Measurements from ENCODE around the gene ANKRD12. TPM values are rescaled to one million over a fixed set of nuclear protein-coding genes. Genes with fewer than 3 reads are reported as not detected.

The ANKRD12 gene
- polyA plus RNA-seq, 1 experiment: 10.4 TPM

DNA sequence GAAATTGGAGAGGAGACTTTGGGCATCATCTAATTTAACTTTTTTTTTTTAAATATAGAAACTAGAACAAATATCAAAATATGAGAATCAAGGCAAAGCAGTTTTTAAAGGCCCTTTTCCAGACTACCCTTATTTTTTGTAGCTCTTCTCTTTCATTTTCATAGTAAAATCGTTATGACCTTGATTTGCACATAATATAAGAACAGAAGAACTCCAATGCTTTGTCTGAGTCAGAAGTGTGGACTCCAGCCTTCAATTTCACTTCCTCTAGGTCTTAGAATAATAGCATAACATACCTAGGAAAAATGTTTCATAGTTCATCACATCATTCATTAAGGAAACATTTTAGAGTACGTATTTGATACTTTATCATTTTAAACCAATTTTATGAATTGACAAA is 74.4 kb downstream of the ANKRD12 start:
- Histone ChIP-seq H3K27me3 (ENCODE audit: control insufficient read depth, insufficient read depth, low read length) (no peaks in the 10 kb centered on the region), H3K9me3 (ENCODE audit: control insufficient read depth, insufficient read depth, low read length) (no peaks in the 10 kb centered on the region), H3K4me3 (ENCODE audit: low read depth, low read length) (no peak overlapping the region), H3K27ac (ENCODE audit: low read depth, low read length) (no peak overlapping the region)
- CTCF ChIA-PET: no interaction called here
- DNase-seq (ENCODE audit: low read depth, low spot score): no peak
- POLR2A ChIA-PET: no interaction called here
- TF ChIP-seq, protein P1, sequence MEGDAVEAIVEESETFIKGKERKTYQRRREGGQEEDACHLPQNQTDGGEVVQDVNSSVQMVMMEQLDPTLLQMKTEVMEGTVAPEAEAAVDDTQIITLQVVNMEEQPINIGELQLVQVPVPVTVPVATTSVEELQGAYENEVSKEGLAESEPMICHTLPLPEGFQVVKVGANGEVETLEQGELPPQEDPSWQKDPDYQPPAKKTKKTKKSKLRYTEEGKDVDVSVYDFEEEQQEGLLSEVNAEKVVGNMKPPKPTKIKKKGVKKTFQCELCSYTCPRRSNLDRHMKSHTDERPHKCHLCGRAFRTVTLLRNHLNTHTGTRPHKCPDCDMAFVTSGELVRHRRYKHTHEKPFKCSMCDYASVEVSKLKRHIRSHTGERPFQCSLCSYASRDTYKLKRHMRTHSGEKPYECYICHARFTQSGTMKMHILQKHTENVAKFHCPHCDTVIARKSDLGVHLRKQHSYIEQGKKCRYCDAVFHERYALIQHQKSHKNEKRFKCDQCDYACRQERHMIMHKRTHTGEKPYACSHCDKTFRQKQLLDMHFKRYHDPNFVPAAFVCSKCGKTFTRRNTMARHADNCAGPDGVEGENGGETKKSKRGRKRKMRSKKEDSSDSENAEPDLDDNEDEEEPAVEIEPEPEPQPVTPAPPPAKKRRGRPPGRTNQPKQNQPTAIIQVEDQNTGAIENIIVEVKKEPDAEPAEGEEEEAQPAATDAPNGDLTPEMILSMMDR (IDR thresholded peaks at IDR 0.05; ENCODE audit: low read depth, low read length): no peak

DNA sequence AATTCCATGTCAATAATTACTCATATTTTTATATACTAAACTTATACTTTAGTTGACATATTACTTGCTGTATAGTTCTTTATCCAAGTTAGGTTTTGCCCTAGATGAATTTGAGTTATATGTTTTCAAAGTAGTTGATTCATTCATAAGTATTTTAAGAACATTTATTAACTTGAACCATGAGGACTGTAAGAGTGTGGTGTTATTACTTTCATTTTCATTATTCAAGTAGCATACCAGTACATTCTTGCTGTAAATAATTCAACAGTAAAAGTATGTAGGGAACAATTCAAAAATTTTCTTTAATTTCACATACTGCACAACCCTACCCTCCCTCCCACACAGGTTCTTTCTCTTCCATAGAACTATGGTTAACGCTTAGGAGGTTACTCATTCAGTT is 75.4 kb downstream of the ANKRD12 start:
- CTCF ChIA-PET: no interaction called here
- H3K4me3 ChIP-seq (ENCODE audit: low read depth, low read length): no peak overlapping the region
- TF ChIP-seq, protein P1 (IDR thresholded peaks at IDR 0.05; ENCODE audit: low read depth, low read length): no peak
- H3K27ac ChIP-seq (ENCODE audit: low read depth, low read length): no peak overlapping the region
- POLR2A ChIA-PET: no interaction called here
- no peaks in the 10 kb centered on the region for H3K9me3 ChIP-seq (ENCODE audit: control insufficient read depth, insufficient read depth, low read length)
- H3K27me3 ChIP-seq (ENCODE audit: control insufficient read depth, insufficient read depth, low read length): no peaks in the 10 kb centered on the region
- DNase-seq (ENCODE audit: low read depth, low spot score): no peak

DNA sequence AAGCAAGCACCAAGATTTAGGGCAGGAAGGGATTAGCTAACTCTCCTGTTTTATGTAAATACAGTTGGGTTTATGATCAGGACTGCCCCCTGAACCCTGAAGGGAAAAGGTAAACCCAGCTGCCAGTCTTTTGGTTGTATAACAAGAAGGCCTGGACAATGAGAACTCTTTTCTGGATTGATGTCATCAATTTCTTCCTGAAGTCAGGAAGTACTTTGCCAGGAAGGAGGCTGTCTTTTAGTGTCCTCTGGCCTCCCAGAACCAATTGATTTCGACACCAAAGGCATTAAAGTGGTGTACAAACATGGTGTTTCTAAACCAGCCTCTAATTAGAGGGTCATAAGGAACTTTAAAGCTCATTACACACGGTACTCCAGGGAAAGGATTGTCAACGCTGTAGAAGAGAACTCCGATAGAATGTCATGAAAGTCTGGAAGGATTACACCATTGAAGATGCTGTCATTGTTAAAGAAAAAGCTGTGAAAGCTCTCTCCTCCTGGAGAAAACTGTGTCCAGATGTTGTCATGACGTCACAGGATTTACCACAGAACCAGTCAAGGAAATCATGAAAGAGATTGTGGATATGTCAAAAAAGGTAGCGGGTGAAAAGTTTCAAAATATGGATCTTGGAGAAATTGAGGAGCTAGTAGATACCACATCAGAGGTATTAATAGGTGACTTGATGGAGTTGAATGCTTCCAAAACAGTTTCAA is 78.8 kb downstream of the ANKRD12 start:
- TF ChIP-seq, protein P1 (IDR thresholded peaks at IDR 0.05; ENCODE audit: low read depth, low read length): no peak
- no peaks in the 10 kb centered on the region for H3K9me3 ChIP-seq (ENCODE audit: control insufficient read depth, insufficient read depth, low read length)
- DNase-seq (ENCODE audit: low read depth, low spot score): no peak

DNA sequence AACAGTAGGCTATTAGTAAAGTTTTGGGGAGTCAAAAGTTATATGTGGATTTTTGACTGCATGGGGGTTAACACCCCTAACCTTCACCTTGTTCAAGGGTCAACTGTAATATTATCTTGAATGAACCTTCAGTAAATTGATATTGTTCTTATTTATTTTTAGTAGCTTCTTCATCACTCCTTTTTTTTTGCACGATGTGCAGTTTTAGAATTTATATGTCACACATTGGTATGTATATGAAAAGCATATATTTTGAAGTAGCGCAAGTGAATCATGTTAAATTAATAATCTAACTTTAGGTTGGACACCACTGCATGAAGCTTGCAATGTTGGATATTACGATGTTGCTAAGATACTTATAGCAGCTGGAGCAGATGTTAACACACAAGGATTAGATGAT is 79.9 kb downstream of the ANKRD12 start:
- POLR2A ChIA-PET: no interaction called here
- no peak for DNase-seq (ENCODE audit: low read depth, low spot score)
- H3K9me3 ChIP-seq (ENCODE audit: control insufficient read depth, insufficient read depth, low read length): no peaks in the 10 kb centered on the region
- no peaks in the 10 kb centered on the region for H3K27me3 ChIP-seq (ENCODE audit: control insufficient read depth, insufficient read depth, low read length)
- H3K27ac ChIP-seq (ENCODE audit: low read depth, low read length): no peak overlapping the region
- CTCF ChIA-PET: no interaction called here
- H3K4me3 ChIP-seq (ENCODE audit: low read depth, low read length): no peak overlapping the region
- TF ChIP-seq, protein P1 (IDR thresholded peaks at IDR 0.05; ENCODE audit: low read depth, low read length): no peak

More for the DNA sequence above, 78.8 kb downstream of the ANKRD12 start:
- H3K27ac ChIP-seq (ENCODE audit: low read depth, low read length): no peak overlapping the region
- ChIA-PET POLR2A (no interaction called here), CTCF (interaction anchor here (0.5 to 1.5 kb wide), 2 partner anchors 360 to 560 kb away, joined by 3 read pairs; no protein-coding TSS in a partner anchor)
- no peaks in the 10 kb centered on the region for H3K27me3 ChIP-seq (ENCODE audit: control insufficient read depth, insufficient read depth, low read length)
- H3K4me3 ChIP-seq (ENCODE audit: low read depth, low read length): no peak overlapping the region

DNA sequence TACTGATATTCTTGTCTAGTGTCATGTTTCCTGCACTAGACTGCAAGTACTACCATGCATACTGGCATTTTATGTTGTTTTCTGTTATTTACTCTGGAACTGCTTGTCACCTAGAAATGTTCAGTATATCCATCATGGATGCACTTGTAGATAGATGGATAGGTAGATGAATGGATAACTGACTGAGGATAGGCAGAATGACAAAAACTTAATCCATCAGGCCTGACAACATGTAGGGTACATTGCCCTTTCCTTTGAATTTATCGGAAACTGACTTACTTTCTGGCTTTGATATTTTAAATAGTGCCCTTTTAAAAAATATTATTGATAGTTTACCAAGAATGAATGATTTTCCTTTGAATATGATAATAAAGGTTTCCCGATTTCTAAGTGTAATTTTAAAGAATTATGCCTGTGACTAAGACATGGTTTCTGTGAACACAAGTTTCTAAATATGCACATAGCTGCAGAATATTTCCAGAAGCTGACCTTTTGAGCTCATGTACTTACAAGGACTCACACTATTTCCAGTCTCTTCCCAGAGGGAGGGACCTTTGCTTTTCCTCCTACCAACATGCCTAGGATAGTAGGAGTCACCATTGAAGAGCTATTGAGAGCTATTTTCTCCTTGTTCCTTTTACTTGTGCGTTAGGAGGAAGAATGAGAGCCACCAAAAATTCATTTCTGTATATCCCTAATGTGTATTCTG is 81.3 kb downstream of the ANKRD12 start:
- TF ChIP-seq, protein P1 (IDR thresholded peaks at IDR 0.05; ENCODE audit: low read depth, low read length): no peak
- Histone ChIP-seq H3K9me3 (ENCODE audit: control insufficient read depth, insufficient read depth, low read length) (no peaks in the 10 kb centered on the region), H3K27ac (ENCODE audit: low read depth, low read length) (no peak overlapping the region), H3K27me3 (ENCODE audit: control insufficient read depth, insufficient read depth, low read length) (no peaks in the 10 kb centered on the region), H3K4me3 (ENCODE audit: low read depth, low read length) (no peak overlapping the region)
- POLR2A ChIA-PET: no interaction called here
- CTCF ChIA-PET: interaction anchor here (0.7 to 1.0 kb wide), 2 partner anchors 18 to 36 kb away, joined by 3 read pairs; no protein-coding TSS in a partner anchor
- DNase-seq (ENCODE audit: low read depth, low spot score): no peak
